Measurements from ENCODE around the gene JADE3.

Gene JADE3

GRCh38 chrX:47047989-47048388, 135.8 kb downstream of the JADE3 start:
- no peak overlapping the region for H3K4me2 ChIP-seq (ENCODE audit: low read length)
- H3K4me1 ChIP-seq (ENCODE audit: control insufficient read depth, insufficient read depth, low read length), result no peaks in the 10 kb centered on the region
- H3K27me3 ChIP-seq (ENCODE audit: control insufficient read depth, insufficient read depth, low read length), result no peaks in the 10 kb centered on the region
- H3K9ac ChIP-seq (ENCODE audit: low read depth, low read length), result no peak overlapping the region
- H3K4me3 ChIP-seq (ENCODE audit: low read length), result no peak overlapping the region
- no peaks in the 10 kb centered on the region for H3K36me3 ChIP-seq (ENCODE audit: insufficient read depth, low read length)
- H3K9me3 ChIP-seq (replicated peaks; ENCODE audit: low read length), result no peaks in the 10 kb centered on the region

- H3K27me3 ChIP-seq (ENCODE audit: control insufficient read depth, insufficient read depth, low read length), result peaks cover 25% of the 10 kb centered on the region
Measured at GRCh38 chrX:47059142-47059874, 147.1 kb downstream of the JADE3 start.

GRCh38 chrX:47060708-47061107, 148.5 kb downstream of the JADE3 start:
- H3K9ac ChIP-seq (ENCODE audit: low read depth, low read length), result no peak overlapping the region
- H3K36me3 ChIP-seq (ENCODE audit: insufficient read depth, low read length), result peaks cover 4% of the 10 kb centered on the region
- H3K4me1 ChIP-seq (ENCODE audit: control insufficient read depth, insufficient read depth, low read length), result no peaks in the 10 kb centered on the region
- H3K4me3 ChIP-seq (ENCODE audit: low read length), result no peak overlapping the region
- no peaks in the 10 kb centered on the region for H3K9me3 ChIP-seq (replicated peaks; ENCODE audit: low read length)
- peaks cover 25% of the 10 kb centered on the region for H3K27me3 ChIP-seq (ENCODE audit: control insufficient read depth, insufficient read depth, low read length)
- H3K4me2 ChIP-seq (ENCODE audit: low read length), result no peak overlapping the region

More at GRCh38 chrX:47059142-47059874, 147.1 kb downstream of the JADE3 start:
- no peak overlapping the region for H3K4me3 ChIP-seq (ENCODE audit: low read length)
- H3K4me2 ChIP-seq (ENCODE audit: low read length), result no peak overlapping the region
- H3K9ac ChIP-seq (ENCODE audit: low read depth, low read length), result no peak overlapping the region
- no peaks in the 10 kb centered on the region for H3K9me3 ChIP-seq (replicated peaks; ENCODE audit: low read length)
- no peaks in the 10 kb centered on the region for H3K4me1 ChIP-seq (ENCODE audit: control insufficient read depth, insufficient read depth, low read length)
- peaks cover 4% of the 10 kb centered on the region for H3K36me3 ChIP-seq (ENCODE audit: insufficient read depth, low read length)

- no peaks in the 10 kb centered on the region for H3K4me1 ChIP-seq (ENCODE audit: control insufficient read depth, insufficient read depth, low read length)
- peaks cover 4% of the 10 kb centered on the region for H3K36me3 ChIP-seq (ENCODE audit: insufficient read depth, low read length)
- no peaks in the 10 kb centered on the region for H3K9me3 ChIP-seq (replicated peaks; ENCODE audit: low read length)
- H3K4me3 ChIP-seq (ENCODE audit: low read length), result no peak overlapping the region
- peaks cover 25% of the 10 kb centered on the region for H3K27me3 ChIP-seq (ENCODE audit: control insufficient read depth, insufficient read depth, low read length)
- H3K4me2 ChIP-seq (ENCODE audit: low read length), result no peak overlapping the region
- H3K9ac ChIP-seq (ENCODE audit: low read depth, low read length), result no peak overlapping the region
Measured at GRCh38 chrX:47061238-47061919, 149.2 kb downstream of the JADE3 start.

- no peak overlapping the region for H3K4me3 ChIP-seq (ENCODE audit: low read length)
Measured at GRCh38 chrX:47063179-47063578, 151.0 kb downstream of the JADE3 start.

GRCh38 chrX:47068214-47068613, 156.0 kb downstream of the JADE3 start:
- Histone ChIP-seq H3K4me3 (ENCODE audit: low read length) (no peak overlapping the region), H3K4me2 (ENCODE audit: low read length) (no peak overlapping the region), H3K9ac (ENCODE audit: low read depth, low read length) (no peak overlapping the region), H3K9me3 (replicated peaks; ENCODE audit: low read length) (no peaks in the 10 kb centered on the region), H3K27me3 (ENCODE audit: control insufficient read depth, insufficient read depth, low read length) (no peaks in the 10 kb centered on the region), H3K4me1 (ENCODE audit: control insufficient read depth, insufficient read depth, low read length) (no peaks in the 10 kb centered on the region), H3K36me3 (ENCODE audit: insufficient read depth, low read length) (no peaks in the 10 kb centered on the region)

More at GRCh38 chrX:47063179-47063578, 151.0 kb downstream of the JADE3 start:
- Histone ChIP-seq H3K36me3 (ENCODE audit: insufficient read depth, low read length) (no peaks in the 10 kb centered on the region), H3K9me3 (replicated peaks; ENCODE audit: low read length) (no peaks in the 10 kb centered on the region), H3K9ac (ENCODE audit: low read depth, low read length) (no peak overlapping the region), H3K27me3 (ENCODE audit: control insufficient read depth, insufficient read depth, low read length) (peaks cover 9% of the 10 kb centered on the region), H3K4me2 (ENCODE audit: low read length) (no peak overlapping the region), H3K4me1 (ENCODE audit: control insufficient read depth, insufficient read depth, low read length) (no peaks in the 10 kb centered on the region)

GRCh38 chrX:47068720-47069119, 156.5 kb downstream of the JADE3 start:
- Histone ChIP-seq H3K9ac (ENCODE audit: low read depth, low read length) (no peak overlapping the region), H3K4me3 (ENCODE audit: low read length) (no peak overlapping the region), H3K4me2 (ENCODE audit: low read length) (no peak overlapping the region), H3K9me3 (replicated peaks; ENCODE audit: low read length) (no peaks in the 10 kb centered on the region), H3K27me3 (ENCODE audit: control insufficient read depth, insufficient read depth, low read length) (no peaks in the 10 kb centered on the region), H3K36me3 (ENCODE audit: insufficient read depth, low read length) (no peaks in the 10 kb centered on the region), H3K4me1 (ENCODE audit: control insufficient read depth, insufficient read depth, low read length) (no peaks in the 10 kb centered on the region)

GRCh38 chrX:47078129-47079043, 166.2 kb downstream of the JADE3 start, which contains the start of gene RGN:
RGN (plus strand) TSS chrX:47078443; CDS start chrX:47081145, 2,702 bp downstream.
- H3K4me2 ChIP-seq (ENCODE audit: low read length), result peak within 1 kb of the TSS; percentile 77
- H3K9me3 ChIP-seq (replicated peaks; ENCODE audit: low read length), result no peaks in the 10 kb centered on the region
- H3K27me3 ChIP-seq (ENCODE audit: control insufficient read depth, insufficient read depth, low read length), result peaks cover 4% of the 10 kb centered on the region
- peak within 1 kb of the TSS; percentile 56 for H3K4me3 ChIP-seq (ENCODE audit: low read length)
- H3K4me1 ChIP-seq (ENCODE audit: control insufficient read depth, insufficient read depth, low read length), result no peaks in the 10 kb centered on the region
- H3K36me3 ChIP-seq (ENCODE audit: insufficient read depth, low read length), result no peaks in the 10 kb centered on the region
- H3K9ac ChIP-seq (ENCODE audit: low read depth, low read length), result peak within 1 kb of the TSS; percentile 56

GRCh38 chrX:47080215-47080914, 168.1 kb downstream of the JADE3 start:
- H3K27me3 ChIP-seq (ENCODE audit: control insufficient read depth, insufficient read depth, low read length), result peaks cover 8% of the 10 kb centered on the region

GRCh38 chrX:47080915-47081236, 168.7 kb downstream of the JADE3 start:
- H3K9me3 ChIP-seq (replicated peaks; ENCODE audit: low read length), result no peaks in the 10 kb centered on the region
- no peak overlapping the region for H3K4me3 ChIP-seq (ENCODE audit: low read length)
- peaks cover 8% of the 10 kb centered on the region for H3K27me3 ChIP-seq (ENCODE audit: control insufficient read depth, insufficient read depth, low read length)
- no peaks in the 10 kb centered on the region for H3K36me3 ChIP-seq (ENCODE audit: insufficient read depth, low read length)
- H3K4me2 ChIP-seq (ENCODE audit: low read length), result no peak overlapping the region
- H3K9ac ChIP-seq (ENCODE audit: low read depth, low read length), result no peak overlapping the region
- H3K4me1 ChIP-seq (ENCODE audit: control insufficient read depth, insufficient read depth, low read length), result no peaks in the 10 kb centered on the region

More at GRCh38 chrX:47080215-47080914, 168.1 kb downstream of the JADE3 start:
- Histone ChIP-seq H3K9ac (ENCODE audit: low read depth, low read length) (no peak overlapping the region), H3K4me3 (ENCODE audit: low read length) (no peak overlapping the region), H3K36me3 (ENCODE audit: insufficient read depth, low read length) (no peaks in the 10 kb centered on the region), H3K4me2 (ENCODE audit: low read length) (no peak overlapping the region), H3K4me1 (ENCODE audit: control insufficient read depth, insufficient read depth, low read length) (no peaks in the 10 kb centered on the region), H3K9me3 (replicated peaks; ENCODE audit: low read length) (no peaks in the 10 kb centered on the region)
